ENCODE results near the gene ZNF197.

Gene ZNF197

GRCh38 chr3:44682182-44682896, 57.5 kb downstream of the ZNF197 start:
- no peak overlapping the region for H3K4me3 ChIP-seq (ENCODE audit: control insufficient read depth, low read depth, low read length)
- DNase-seq (ENCODE audit: low read depth) = no peak
- no peak for TF ChIP-seq CTCF (IDR thresholded peaks at IDR 0.05; ENCODE audit: control insufficient read depth, insufficient read depth, low read depth, low read length, missing control alignments)

DNA sequence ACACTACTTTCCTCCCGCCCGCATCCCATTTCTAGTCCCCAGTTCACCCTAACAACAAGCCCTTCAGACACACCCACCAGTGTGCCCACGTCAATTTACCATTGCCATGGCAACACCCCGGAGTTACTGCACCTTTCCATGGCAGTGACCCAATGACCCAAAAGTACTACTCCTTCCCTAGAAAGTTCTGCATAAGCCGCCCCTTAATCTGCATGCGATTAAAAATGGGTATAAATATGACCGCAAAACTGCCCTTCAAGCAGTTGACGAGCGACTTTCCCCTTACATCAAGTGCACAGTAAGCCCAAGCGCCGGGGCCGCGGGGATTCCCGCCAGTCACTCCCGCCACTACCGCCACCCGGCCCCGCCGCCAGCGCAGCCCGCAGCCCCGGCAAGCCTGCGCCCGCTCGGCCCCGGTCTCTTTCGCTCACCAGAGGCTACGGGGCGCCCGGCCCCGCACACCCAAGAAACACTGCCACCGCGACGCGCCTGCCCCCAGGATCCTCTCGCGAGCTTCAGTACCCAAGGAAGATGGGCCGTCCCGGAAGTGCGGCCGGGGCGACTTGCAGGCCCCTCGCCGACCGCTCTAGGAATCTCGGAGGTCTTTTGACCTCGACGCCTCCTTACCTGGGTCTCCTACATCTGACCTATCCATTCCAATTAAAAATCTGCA, 60.4 kb downstream of the ZNF197 start:
- no peak for TF ChIP-seq CTCF (IDR thresholded peaks at IDR 0.05; ENCODE audit: control insufficient read depth, insufficient read depth, low read depth, low read length, missing control alignments)
- DNase-seq (ENCODE audit: low read depth) = peak; percentile 55
- H3K4me3 ChIP-seq (ENCODE audit: control insufficient read depth, low read depth, low read length) = peak overlapping the region; percentile 56

DNA sequence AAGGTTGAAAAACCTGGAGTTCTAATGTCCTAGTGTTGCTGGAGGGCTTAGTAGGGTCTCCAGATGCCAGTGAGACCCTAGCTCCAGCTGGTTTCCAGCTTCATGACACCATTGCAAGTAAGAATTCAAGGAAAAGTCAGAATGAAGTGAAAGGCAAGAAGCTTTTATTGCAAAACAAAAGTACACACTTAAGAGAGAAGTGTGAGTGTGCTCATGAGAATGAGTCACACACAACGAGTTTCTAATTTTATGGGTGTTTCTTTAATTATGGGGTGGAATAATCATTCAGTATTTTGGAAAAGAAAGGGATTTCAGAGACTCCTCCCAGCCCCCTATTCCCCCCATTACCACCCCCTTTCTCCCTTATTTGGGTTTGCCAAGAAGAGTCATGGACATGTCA, 63.1 kb downstream of the ZNF197 start:
- TF ChIP-seq CTCF (IDR thresholded peaks at IDR 0.05; ENCODE audit: control insufficient read depth, insufficient read depth, low read depth, low read length, missing control alignments) = no peak
- no peak overlapping the region for H3K4me3 ChIP-seq (ENCODE audit: control insufficient read depth, low read depth, low read length)
- DNase-seq (ENCODE audit: low read depth) = no peak

Measured in AG09309 (cell line).